ENCODE measurements around the gene EPO.

The EPO gene

DNA sequence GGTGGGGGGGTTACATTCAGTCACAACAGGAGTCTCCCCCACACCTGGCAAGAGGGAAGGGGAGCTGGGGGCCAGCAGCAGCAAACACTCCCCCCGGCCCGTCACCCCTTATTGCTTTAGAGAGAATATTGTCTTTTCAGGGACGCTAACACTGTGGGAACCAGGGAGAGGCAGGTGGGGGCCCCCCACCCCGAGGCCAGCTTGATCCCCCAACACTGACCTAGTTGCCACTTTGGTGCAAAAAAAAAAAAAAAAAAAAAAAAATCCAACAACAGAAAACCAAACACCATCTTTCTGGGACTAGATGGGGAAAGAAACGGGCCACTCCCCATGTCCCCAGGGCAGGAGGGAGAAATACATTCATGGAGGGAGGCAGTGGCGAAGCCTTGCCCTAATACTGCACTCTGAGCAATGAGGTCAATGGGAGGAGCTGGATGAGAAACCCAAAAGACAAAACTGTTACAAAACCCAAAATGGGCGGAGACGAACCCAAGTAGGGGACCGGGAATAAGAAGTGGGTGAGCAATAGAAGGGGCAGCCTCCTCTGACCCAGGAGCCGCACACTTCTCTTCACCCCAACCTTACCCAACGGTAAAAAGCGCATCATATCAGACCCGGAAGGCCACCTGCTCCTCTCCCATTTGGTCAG, 40.2 kb upstream of the EPO start:
- Histone ChIP-seq H3K9ac (ENCODE audit: low read depth, low read length) (no peak overlapping the region), H3K9me3 (ENCODE audit: control insufficient read depth, insufficient read depth, low read length) (no peaks in the 10 kb centered on the region), H3K36me3 (ENCODE audit: insufficient read depth, low read length) (peaks cover 7% of the 10 kb centered on the region; the same call in 1 of the 2 replicates), H3K4me1 (ENCODE audit: insufficient read depth, low read length) (peaks cover 17% of the 10 kb centered on the region; the same call in 1 of the 2 replicates)

DNA sequence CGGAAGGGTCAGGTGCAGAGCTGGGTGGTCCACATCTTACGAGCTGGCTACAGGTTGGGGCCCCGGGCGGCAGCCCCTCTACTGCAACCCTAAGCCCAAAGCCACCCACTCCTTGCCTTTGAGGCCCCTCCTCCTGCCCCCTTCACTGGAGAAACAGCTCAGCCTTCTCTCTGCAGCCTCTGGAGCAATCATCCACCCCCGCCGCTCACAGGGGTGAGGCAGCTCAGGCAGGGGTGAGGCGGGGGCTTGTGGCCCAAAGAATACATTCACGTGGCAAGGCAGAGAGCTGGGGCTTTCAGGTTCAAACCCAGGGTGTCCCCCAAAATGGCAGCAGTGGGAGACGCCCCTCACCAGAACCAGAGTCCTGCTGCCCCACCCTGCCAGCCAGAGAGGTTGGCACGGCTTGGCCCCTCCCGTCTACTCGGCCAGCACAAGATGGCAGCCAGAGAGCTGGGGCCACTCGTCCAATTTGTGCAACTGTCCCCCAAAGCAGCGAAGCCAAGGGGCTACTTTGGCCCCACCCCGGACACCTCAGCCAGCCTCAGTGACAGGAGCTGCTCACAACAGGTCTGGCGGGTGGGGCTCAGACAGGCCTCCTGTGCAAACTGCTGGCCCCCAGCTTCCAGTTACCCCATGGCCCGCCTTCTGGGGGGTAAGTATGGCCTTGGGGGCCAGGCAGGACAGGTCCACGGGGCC, 39.5 kb upstream of the EPO start:
- Histone ChIP-seq H3K9ac (ENCODE audit: low read depth, low read length) (no peak overlapping the region), H3K4me1 (ENCODE audit: insufficient read depth, low read length) (peaks cover 17% of the 10 kb centered on the region; the same call in 1 of the 2 replicates), H3K36me3 (ENCODE audit: insufficient read depth, low read length) (peaks cover 14% of the 10 kb centered on the region; the same call in 1 of the 2 replicates), H3K9me3 (ENCODE audit: control insufficient read depth, insufficient read depth, low read length) (no peaks in the 10 kb centered on the region)

DNA sequence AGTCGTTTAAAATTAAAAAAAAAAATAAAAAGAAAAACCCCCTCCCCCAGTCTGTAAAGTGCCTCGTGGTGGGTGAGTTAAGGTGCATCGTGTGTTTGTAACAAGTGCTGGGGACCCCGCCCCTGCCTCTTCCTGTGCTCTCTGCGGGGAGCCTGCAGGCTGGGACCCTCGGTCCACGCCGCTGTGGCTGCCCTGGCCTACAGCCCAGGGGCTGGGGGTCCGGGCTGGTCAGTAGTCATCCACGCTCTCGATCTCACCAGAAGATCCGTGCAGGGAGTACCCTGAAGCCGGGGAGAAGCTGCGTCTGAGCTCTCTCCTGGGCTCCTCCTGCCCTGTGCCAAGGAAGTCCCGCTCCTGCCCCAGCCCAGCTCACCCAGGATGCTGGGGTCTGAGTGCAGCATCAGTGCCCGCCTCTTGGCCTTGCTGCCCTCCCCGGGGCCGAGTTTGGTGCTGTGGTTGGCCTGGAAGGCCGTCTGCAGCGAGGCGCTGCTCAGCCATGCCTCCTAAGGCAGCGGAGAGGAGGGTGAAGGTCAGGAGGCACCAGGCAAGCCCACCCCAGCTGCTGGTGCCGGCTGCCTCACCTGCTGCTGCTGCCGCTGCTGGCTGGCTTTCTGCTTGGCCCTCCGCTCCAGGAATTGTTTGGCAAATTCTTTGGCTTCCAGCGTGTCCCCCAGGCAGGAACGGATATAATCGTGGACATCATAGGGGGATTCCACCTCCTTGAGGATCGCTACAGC, 38.6 kb upstream of the EPO start:
- Histone ChIP-seq H3K9ac (ENCODE audit: low read depth, low read length) (no peak overlapping the region), H3K36me3 (ENCODE audit: insufficient read depth, low read length) (peaks cover 14% of the 10 kb centered on the region; the same call in 1 of the 2 replicates), H3K4me1 (ENCODE audit: insufficient read depth, low read length) (peaks cover 17% of the 10 kb centered on the region; the same call in 1 of the 2 replicates), H3K9me3 (ENCODE audit: control insufficient read depth, insufficient read depth, low read length) (no peaks in the 10 kb centered on the region)

DNA sequence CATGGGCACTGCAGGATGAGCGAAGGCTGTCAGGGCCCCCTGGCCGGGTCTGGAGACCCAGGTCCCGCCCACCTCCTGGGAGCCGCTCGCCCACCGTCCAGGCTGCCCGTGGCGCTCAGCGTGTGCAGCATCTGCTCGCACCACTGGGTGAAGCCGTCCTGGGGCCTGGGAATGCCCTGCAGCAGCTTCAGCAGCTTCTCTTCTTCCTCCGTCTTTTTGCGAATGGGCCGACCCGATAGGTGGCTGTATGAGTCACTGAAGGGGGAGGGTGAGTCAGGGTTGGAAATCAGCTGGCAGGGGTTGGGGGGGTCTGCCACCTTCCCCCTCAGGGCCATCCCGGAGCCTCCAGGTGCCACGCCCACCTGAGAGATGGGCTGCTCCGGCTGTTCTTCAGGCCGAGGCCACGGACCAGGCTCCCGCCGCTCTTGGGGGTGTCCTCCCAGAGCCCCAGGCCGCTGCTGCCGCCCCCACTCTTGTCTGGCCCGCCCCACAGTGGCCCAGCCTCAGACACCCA, 38.0 kb upstream of the EPO start:
- H3K4me1 ChIP-seq (ENCODE audit: insufficient read depth, low read length): peaks cover 17% of the 10 kb centered on the region; the same call in 1 of the 2 replicates
- H3K9ac ChIP-seq (ENCODE audit: low read depth, low read length): no peak overlapping the region
- peaks cover 14% of the 10 kb centered on the region; the same call in 1 of the 2 replicates for H3K36me3 ChIP-seq (ENCODE audit: insufficient read depth, low read length)
- H3K9me3 ChIP-seq (ENCODE audit: control insufficient read depth, insufficient read depth, low read length): no peaks in the 10 kb centered on the region

DNA sequence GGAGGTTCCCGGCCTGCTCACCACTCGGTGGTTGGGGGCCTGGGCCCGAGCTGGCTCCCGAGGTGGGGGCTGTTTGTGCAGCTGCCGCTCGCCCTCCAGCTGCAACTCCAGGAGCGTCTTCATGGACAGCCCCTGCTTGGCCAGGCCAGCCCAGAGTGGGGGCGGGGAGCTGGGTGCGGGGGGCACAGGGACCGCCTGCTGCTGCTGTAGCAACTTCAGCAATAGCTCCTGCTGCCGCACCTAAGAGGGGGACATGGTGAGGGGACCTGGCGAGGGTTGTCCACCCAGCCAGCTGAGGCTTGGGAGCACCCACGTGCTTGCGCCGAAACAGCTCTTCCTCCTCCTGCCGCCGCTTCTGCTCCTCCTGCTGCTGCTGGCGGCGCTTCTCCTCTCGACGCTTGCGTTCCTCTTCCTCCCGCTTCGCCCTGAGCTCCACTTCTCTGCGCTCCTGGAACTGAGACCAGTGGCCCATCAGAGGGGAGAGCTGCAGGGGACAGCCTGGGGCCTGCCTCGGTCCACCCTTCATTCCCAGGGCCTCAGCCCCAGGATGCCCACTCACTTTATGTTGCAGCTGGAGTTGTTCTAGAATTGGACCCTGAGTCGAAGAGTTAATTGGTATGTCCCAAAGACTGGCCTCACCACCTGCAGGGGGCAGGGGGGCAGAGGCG, 37.1 kb upstream of the EPO start:
- peaks cover 14% of the 10 kb centered on the region; the same call in 1 of the 2 replicates for H3K36me3 ChIP-seq (ENCODE audit: insufficient read depth, low read length)

DNA sequence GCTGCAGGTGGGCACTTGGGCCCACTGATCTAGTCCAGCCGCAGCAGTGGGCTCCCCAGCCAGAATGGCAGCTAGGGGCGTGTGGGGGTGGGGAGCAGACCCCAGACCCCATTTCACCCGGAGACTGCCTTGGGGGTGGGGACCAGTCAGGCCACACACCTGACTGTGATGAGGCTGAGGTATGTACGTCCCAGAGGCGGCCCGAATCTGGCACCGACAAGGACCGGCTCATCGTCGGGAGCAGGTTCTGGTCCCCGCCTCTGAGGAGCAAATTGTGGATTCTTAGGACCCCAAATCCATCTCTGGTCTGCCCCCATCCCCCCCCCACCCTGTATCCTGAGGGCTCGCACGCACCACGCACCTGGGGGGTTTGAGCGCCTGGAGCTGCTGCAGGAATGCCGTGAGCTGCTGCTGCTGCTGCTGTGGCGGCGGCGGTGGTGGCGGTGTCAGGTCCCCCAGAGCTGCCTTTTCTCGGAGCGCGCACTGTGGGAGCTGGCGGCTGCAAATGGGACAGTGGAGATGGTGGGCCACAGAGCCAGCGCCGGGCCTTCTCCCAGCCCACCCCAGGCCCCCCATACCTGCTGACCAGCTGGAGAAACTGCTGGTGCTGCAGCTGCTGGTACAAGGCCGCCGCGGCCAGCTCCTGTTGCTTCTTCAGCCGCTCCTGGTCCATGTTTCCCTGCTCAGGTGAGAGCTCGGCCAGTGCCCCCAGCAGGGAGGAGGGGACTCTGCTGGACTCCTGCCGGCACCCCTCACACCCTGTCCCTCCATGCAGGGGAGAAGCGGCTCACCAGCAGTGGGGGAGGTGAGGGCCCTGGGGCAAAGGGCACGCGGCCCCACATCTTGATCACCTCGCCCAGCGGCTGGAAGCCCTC, 36.4 kb upstream of the EPO start:
- H3K36me3 ChIP-seq (ENCODE audit: insufficient read depth, low read length): peaks cover 14% of the 10 kb centered on the region; the same call in 1 of the 2 replicates
- no peaks in the 10 kb centered on the region for H3K9me3 ChIP-seq (ENCODE audit: control insufficient read depth, insufficient read depth, low read length)
- H3K4me1 ChIP-seq (ENCODE audit: insufficient read depth, low read length): peaks cover 17% of the 10 kb centered on the region; the same call in 1 of the 2 replicates
- no peak overlapping the region for H3K9ac ChIP-seq (ENCODE audit: low read depth, low read length)

More for the DNA sequence above, 37.1 kb upstream of the EPO start:
- Histone ChIP-seq H3K4me1 (ENCODE audit: insufficient read depth, low read length) (peaks cover 17% of the 10 kb centered on the region; the same call in 1 of the 2 replicates), H3K9me3 (ENCODE audit: control insufficient read depth, insufficient read depth, low read length) (no peaks in the 10 kb centered on the region), H3K9ac (ENCODE audit: low read depth, low read length) (no peak overlapping the region)

DNA sequence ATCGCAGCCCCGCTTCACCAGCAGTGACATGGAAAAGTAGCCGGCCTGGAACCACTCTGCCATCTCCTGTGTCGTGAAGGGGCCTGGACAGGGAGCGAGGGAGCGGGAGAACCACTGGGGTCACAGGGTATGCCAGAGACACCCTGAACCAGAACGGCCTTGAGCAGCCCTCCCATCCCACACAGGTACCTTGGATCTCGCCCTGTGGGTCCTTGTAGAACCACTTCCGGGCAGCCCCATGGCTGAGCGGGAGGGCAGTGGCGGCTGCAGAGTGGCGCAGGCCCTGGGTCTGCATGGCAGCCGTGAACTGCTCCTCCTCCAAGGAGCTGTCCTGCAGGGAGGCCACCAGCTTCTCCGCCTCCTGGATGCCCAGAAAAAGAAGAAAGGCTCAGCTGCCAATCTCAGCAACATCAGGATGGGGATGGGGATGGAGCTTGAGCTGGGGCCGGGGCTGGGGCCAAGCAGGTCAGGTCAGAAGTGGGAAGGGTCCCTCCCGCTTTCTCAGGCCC, 35.7 kb upstream of the EPO start:
- H3K4me1 ChIP-seq (ENCODE audit: insufficient read depth, low read length): peaks cover 17% of the 10 kb centered on the region; the same call in 1 of the 2 replicates
- no peak overlapping the region for H3K9ac ChIP-seq (ENCODE audit: low read depth, low read length)
- H3K9me3 ChIP-seq (ENCODE audit: control insufficient read depth, insufficient read depth, low read length): no peaks in the 10 kb centered on the region
- peaks cover 14% of the 10 kb centered on the region; the same call in 1 of the 2 replicates for H3K36me3 ChIP-seq (ENCODE audit: insufficient read depth, low read length)

DNA sequence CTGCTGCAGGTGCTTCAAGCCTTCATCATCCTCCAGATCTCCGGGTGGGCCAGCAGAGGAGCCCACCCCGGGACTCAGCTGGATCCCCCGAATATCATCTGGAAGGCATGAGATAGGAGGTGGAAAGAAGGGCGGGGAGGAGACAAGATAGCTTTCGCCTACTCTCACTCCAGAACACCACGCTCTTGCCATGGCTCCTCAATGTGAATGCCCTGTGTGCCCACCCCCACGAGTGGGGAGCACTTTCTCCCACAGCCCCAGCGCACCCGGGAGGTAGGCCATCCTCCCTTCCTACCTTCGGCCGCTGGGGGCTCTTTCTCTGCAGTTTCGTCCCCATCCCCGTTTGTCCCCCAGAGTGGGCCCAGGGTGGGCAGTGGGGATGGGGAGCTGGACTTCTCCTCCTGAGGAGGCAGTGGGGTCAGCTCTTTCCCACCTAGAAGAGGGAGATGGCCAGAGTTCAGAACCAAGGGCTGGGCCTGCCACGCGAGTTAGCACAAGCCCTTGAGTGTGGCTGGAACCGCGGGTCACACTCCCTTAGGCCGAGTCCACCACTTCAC, 35.1 kb upstream of the EPO start:
- Histone ChIP-seq H3K4me1 (ENCODE audit: insufficient read depth, low read length) (peaks cover 16% of the 10 kb centered on the region; the same call in 1 of the 2 replicates), H3K36me3 (ENCODE audit: insufficient read depth, low read length) (peaks cover 17% of the 10 kb centered on the region; the same call in 1 of the 2 replicates), H3K9ac (ENCODE audit: low read depth, low read length) (no peak overlapping the region), H3K9me3 (ENCODE audit: control insufficient read depth, insufficient read depth, low read length) (no peaks in the 10 kb centered on the region)

DNA sequence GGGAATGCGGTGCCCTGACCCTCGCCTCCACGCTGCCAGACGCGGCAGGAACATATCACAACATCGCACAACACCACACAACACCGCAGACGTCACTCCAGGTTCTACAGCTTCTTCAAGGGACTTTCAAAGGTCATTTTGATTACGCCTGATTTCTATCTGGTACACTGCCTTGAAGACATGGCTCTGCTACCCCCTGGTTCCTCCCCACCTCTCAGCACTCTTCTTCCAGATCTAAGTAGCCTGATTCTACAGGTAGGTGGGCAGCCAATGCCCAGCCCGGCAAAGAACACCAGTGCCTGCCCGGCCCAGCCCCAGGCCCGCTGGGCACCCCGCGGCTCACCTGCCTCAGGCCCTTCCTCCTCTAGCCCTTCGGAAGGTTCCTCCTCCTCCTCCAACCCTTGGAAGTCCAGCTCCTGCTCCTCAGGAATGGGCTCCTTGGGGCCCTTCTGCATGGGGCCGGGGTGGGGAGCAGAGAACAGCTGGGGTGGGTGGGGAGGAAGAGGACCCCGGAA, 34.6 kb upstream of the EPO start:
- Histone ChIP-seq H3K36me3 (ENCODE audit: insufficient read depth, low read length) (peaks cover 18% of the 10 kb centered on the region; the same call in 1 of the 2 replicates), H3K4me1 (ENCODE audit: insufficient read depth, low read length) (peaks cover 13% of the 10 kb centered on the region; the same call in 1 of the 2 replicates), H3K9ac (ENCODE audit: low read depth, low read length) (no peak overlapping the region), H3K9me3 (ENCODE audit: control insufficient read depth, insufficient read depth, low read length) (no peaks in the 10 kb centered on the region)

DNA sequence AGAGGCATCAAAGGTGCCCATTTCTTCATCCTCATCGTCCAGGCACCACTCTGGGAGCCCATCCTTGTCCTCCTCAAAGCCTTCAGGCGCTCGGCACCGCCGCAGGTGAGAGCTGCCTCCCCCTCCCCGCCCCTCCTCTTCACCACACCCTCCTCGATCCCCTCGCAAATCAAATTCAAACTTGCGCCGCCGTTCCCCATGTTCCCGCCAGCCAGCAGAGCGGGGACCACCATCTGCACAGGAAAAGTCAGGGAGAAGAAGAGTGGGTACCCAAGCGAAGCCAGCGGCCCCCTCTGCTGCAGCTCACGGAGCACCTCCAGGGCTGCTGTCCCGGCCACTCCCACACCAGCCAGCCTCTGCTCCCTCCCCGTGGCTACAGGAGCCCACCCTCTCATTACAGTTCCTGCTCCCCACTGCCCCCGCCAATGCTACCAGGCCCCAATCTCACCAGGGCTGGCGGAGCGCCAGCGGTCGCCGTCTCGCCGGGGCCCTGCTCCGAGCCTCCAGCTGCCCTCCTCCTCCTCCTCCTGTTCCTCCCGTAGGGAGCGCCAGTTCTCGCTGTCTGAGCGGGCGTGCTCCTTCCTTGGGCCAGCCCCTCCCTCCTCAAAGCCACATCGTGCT, 34.0 kb upstream of the EPO start:
- H3K9me3 ChIP-seq (ENCODE audit: control insufficient read depth, insufficient read depth, low read length): no peaks in the 10 kb centered on the region
- no peak overlapping the region for H3K9ac ChIP-seq (ENCODE audit: low read depth, low read length)
- H3K36me3 ChIP-seq (ENCODE audit: insufficient read depth, low read length): peaks cover 17% of the 10 kb centered on the region; the same call in 1 of the 2 replicates
- H3K4me1 ChIP-seq (ENCODE audit: insufficient read depth, low read length): peaks cover 15% of the 10 kb centered on the region; the same call in 1 of the 2 replicates

DNA sequence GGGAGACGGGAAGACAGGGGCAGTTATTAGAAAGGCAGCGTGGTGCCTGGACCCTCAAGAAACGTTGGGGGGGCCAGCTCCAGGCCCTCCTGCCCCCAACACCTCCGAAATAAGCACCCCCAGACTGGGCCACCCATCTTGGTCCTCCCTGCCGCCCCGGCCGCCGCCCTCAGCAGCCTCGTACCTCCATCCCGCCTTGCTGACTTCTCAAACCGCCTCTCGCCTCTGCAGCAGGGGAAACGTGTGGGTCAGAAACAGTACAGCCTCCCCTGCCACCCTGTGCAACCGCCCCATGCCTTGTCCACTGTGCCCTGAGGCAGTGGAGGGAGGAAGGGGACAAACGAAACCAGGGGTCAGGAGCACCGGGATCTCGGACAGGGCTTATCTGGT, 33.5 kb upstream of the EPO start:
- H3K9ac ChIP-seq (ENCODE audit: low read depth, low read length): no peak overlapping the region
- H3K9me3 ChIP-seq (ENCODE audit: control insufficient read depth, insufficient read depth, low read length): no peaks in the 10 kb centered on the region
- H3K4me1 ChIP-seq (ENCODE audit: insufficient read depth, low read length): peaks cover 14% of the 10 kb centered on the region
- peaks cover 14% of the 10 kb centered on the region; the same call in 1 of the 2 replicates for H3K36me3 ChIP-seq (ENCODE audit: insufficient read depth, low read length)

DNA sequence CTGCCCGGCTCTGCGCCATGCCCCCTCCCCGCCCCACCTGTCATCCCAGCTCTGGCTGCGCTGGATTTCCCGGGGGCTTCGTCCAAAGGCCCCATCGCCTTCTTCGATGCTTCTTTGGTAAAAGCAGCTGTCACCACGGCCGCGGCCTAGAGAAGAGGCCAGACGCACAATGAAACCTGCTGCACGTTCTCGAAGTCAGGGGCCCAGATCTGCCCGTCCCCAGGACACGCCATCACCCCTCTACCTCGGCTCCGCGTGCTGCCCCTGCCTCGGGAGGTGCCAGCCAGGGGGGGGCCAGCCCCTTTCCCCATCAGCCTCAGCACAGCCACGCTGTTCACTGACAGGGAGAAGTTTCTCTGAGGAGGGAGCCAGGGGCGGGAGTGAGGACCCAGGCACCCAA, 33.0 kb upstream of the EPO start:
- Histone ChIP-seq H3K36me3 (ENCODE audit: insufficient read depth, low read length) (peaks cover 12% of the 10 kb centered on the region; the same call in 1 of the 2 replicates), H3K9ac (ENCODE audit: low read depth, low read length) (no peak overlapping the region), H3K9me3 (ENCODE audit: control insufficient read depth, insufficient read depth, low read length) (no peaks in the 10 kb centered on the region), H3K4me1 (ENCODE audit: insufficient read depth, low read length) (peaks cover 14% of the 10 kb centered on the region)
